Epithelial cell of proximal tubule (primary cell): ENCODE data around the gene FBLN1. TPM values are rescaled to one million over a fixed set of nuclear protein-coding genes. Genes with fewer than 3 reads are reported as not detected.

Experiments used
- DNase-seq: peaks from one replicate; pipeline ENCODE4 v3.0.0-alpha.2; 2011; ENCODE audit warnings: low read depth
- H3K4me3 ChIP-seq: 2 replicates; pipeline ENCODE4 v1.5.1; 2011; ENCODE audit warnings: low read depth, mild to moderate bottlenecking, low read length
- CTCF ChIP-seq: conservative IDR thresholded peaks from 2 replicates; pipeline ENCODE4 v1.5.1; 2012; ENCODE audit warnings: low read depth, mild to moderate bottlenecking, low read length
- total RNA-seq: library from RNA; depleted of rRNA; stranded (reverse); fragments of >200 nt; gene quantifications from 2 replicates; pipeline ENCODE4 v1.2.3, GENCODE V29; 2015

FBLN1 gene
- total RNA-seq, 1 donor from 2014 or later = 58.5 TPM

GRCh38 chr22:45548247-45548840 is 45.7 kb downstream of the FBLN1 start:
- no peak for TF ChIP-seq CTCF
- no peak for DNase-seq

GRCh38 chr22:45548991-45549761 is 46.5 kb downstream of the FBLN1 start:
- TF ChIP-seq CTCF = no peak
- no peak for DNase-seq
- H3K4me3 ChIP-seq = no peak overlapping the region

More at GRCh38 chr22:45548247-45548840, 45.7 kb downstream of the FBLN1 start:
- no peak overlapping the region for H3K4me3 ChIP-seq

GRCh38 chr22:45549762-45550378 is 47.2 kb downstream of the FBLN1 start:
- H3K4me3 ChIP-seq = no peak overlapping the region
- no peak for TF ChIP-seq CTCF
- no peak for DNase-seq

- H3K4me3 ChIP-seq = no peak overlapping the region
- TF ChIP-seq CTCF = no peak
- no peak for DNase-seq
These were observed 47.7 kb downstream of the FBLN1 start for GRCh38 chr22:45550416-45550815.

- no peak for TF ChIP-seq CTCF
- DNase-seq = no peak
- H3K4me3 ChIP-seq = no peak overlapping the region
These were observed 48.2 kb downstream of the FBLN1 start for GRCh38 chr22:45550891-45551290.

GRCh38 chr22:45551310-45552016 is 48.8 kb downstream of the FBLN1 start:
- H3K4me3 ChIP-seq = no peak overlapping the region
- no peak for TF ChIP-seq CTCF
- DNase-seq = no peak
